MM.1S (cell line): ENCODE results near the gene LRRC4B.

ENCODE experiments used
- EZH2 ChIP-seq: fragments of 300-600 bp; sonication (generic); optimal IDR thresholded peaks from 2 replicates; pipeline ENCODE3; 2017; ENCODE audit warnings: low read depth, mild to moderate bottlenecking, antibody characterized with exemption, low read length, mixed read lengths
- TF ChIP-seq, protein P1 (sequence below): fragments of 300-600 bp; sonication (generic); IDR thresholded peaks from 2 replicates; pipeline ENCODE4 v1.5.1; 2016; ENCODE audit warnings: antibody characterized with exemption, low read length, mixed read lengths

DNA sequence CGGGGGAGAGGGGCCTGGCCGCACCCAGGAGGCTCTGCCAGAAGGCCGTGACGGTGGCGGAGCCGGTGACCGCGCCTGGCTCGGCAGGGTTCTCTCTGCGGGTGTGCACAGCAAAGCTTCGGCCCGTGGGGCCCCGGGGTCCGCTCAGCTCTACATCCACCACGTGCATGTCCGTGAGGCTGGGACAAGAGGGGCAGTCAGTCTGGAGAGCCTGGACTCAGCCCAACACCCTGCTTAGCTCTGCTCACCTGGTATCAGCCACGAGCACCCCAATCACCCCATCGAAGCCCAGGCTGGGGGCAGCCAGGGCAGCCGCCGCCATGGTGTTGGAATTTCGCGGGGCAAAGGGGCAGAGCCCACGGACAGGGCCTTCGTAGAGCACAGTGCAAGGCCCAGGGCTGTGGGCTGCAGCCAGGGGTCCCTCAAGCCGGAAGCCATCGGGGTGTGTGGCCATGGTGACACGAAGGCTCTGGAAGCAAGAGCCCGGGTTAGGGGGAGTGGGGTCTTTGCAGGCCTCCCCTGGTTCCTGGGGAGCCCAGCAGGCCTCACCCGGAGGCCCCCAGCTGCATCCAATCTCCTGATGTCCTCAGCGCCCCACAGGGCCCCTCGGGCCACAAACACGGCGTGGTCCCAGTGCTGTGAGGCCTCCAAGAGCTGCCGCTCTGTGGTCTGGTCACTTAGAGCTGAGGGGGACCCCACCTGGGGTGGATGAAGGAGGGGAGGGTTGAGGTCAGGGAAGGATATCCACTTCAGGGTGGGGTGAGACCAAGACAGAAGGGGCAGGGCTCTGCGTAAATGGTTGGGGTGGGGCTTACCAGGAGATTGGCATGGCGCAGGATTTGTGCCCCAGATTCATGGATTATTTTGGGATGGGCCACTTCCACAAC lies 55.9 kb downstream of the LRRC4B start:
- no peak for TF ChIP-seq EZH2
- TF ChIP-seq, protein P1, sequence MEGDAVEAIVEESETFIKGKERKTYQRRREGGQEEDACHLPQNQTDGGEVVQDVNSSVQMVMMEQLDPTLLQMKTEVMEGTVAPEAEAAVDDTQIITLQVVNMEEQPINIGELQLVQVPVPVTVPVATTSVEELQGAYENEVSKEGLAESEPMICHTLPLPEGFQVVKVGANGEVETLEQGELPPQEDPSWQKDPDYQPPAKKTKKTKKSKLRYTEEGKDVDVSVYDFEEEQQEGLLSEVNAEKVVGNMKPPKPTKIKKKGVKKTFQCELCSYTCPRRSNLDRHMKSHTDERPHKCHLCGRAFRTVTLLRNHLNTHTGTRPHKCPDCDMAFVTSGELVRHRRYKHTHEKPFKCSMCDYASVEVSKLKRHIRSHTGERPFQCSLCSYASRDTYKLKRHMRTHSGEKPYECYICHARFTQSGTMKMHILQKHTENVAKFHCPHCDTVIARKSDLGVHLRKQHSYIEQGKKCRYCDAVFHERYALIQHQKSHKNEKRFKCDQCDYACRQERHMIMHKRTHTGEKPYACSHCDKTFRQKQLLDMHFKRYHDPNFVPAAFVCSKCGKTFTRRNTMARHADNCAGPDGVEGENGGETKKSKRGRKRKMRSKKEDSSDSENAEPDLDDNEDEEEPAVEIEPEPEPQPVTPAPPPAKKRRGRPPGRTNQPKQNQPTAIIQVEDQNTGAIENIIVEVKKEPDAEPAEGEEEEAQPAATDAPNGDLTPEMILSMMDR = no peak
